Measurements from ENCODE around the gene NKD1. TPM values are rescaled to one million over a fixed set of nuclear protein-coding genes. Genes with fewer than 3 reads are reported as not detected.

The NKD1 gene
- total RNA-seq, 1 donor, result under 0.01 TPM

GRCh38 chr16:50622029-50622428 is 73.8 kb downstream of the NKD1 start:
- Histone ChIP-seq H2AFZ (ENCODE audit: low read length) (no peak overlapping the region), H4K20me1 (ENCODE audit: insufficient read depth, low read length) (no peaks in the 10 kb centered on the region), H3K9me3 (ENCODE audit: low read depth, low read length) (no peaks in the 10 kb centered on the region), H3K27ac (ENCODE audit: low read depth, low read length) (no peak overlapping the region), H3K27me3 (ENCODE audit: insufficient read depth, low read length) (no peaks in the 10 kb centered on the region), H3K4me2 (ENCODE audit: insufficient read depth, low read length) (no peak overlapping the region), H3K4me1 (ENCODE audit: insufficient read depth, low read length) (no peaks in the 10 kb centered on the region), H3K79me2 (ENCODE audit: insufficient read depth, low read length) (no peaks in the 10 kb centered on the region), H3K36me3 (ENCODE audit: insufficient read depth, low read length) (no peaks in the 10 kb centered on the region), H3K4me3 (ENCODE audit: insufficient read depth, low read length) (no peak overlapping the region)
- TF ChIP-seq CTCF (IDR thresholded peaks at IDR 0.05; ENCODE audit: extremely low read depth, low read depth, low read length), result no peak
- no peak for DNase-seq (ENCODE audit: insufficient read length, low spot score, missing footprints)

GRCh38 chr16:50622643-50623369 is 74.6 kb downstream of the NKD1 start:
- H2AFZ ChIP-seq (ENCODE audit: low read length), result no peak overlapping the region
- no peak overlapping the region for H3K4me3 ChIP-seq (ENCODE audit: insufficient read depth, low read length)
- H3K4me1 ChIP-seq (ENCODE audit: insufficient read depth, low read length), result no peaks in the 10 kb centered on the region
- H3K4me2 ChIP-seq (ENCODE audit: insufficient read depth, low read length), result no peak overlapping the region
- no peaks in the 10 kb centered on the region for H3K9me3 ChIP-seq (ENCODE audit: low read depth, low read length)
- no peak for TF ChIP-seq CTCF (IDR thresholded peaks at IDR 0.05; ENCODE audit: extremely low read depth, low read depth, low read length)
- no peak for DNase-seq (ENCODE audit: insufficient read length, low spot score, missing footprints)
- no peaks in the 10 kb centered on the region for H3K79me2 ChIP-seq (ENCODE audit: insufficient read depth, low read length)
- H4K20me1 ChIP-seq (ENCODE audit: insufficient read depth, low read length), result no peaks in the 10 kb centered on the region
- no peaks in the 10 kb centered on the region for H3K36me3 ChIP-seq (ENCODE audit: insufficient read depth, low read length)
- H3K27ac ChIP-seq (ENCODE audit: low read depth, low read length), result no peak overlapping the region
- H3K27me3 ChIP-seq (ENCODE audit: insufficient read depth, low read length), result no peaks in the 10 kb centered on the region

- DNase-seq (ENCODE audit: insufficient read length, low spot score, missing footprints), result no peak
- Histone ChIP-seq H3K4me1 (ENCODE audit: insufficient read depth, low read length) (no peaks in the 10 kb centered on the region), H3K9me3 (ENCODE audit: low read depth, low read length) (no peaks in the 10 kb centered on the region), H3K79me2 (ENCODE audit: insufficient read depth, low read length) (no peaks in the 10 kb centered on the region), H3K27ac (ENCODE audit: low read depth, low read length) (no peak overlapping the region), H3K36me3 (ENCODE audit: insufficient read depth, low read length) (no peaks in the 10 kb centered on the region), H3K27me3 (ENCODE audit: insufficient read depth, low read length) (no peaks in the 10 kb centered on the region), H4K20me1 (ENCODE audit: insufficient read depth, low read length) (no peaks in the 10 kb centered on the region), H3K4me3 (ENCODE audit: insufficient read depth, low read length) (no peak overlapping the region), H2AFZ (ENCODE audit: low read length) (no peak overlapping the region), H3K4me2 (ENCODE audit: insufficient read depth, low read length) (no peak overlapping the region)
- no peak for TF ChIP-seq CTCF (IDR thresholded peaks at IDR 0.05; ENCODE audit: extremely low read depth, low read depth, low read length)
Measured at GRCh38 chr16:50624449-50624970, 76.3 kb downstream of the NKD1 start.

GRCh38 chr16:50625374-50625773 is 77.2 kb downstream of the NKD1 start:
- Histone ChIP-seq H4K20me1 (ENCODE audit: insufficient read depth, low read length) (no peaks in the 10 kb centered on the region), H3K79me2 (ENCODE audit: insufficient read depth, low read length) (no peaks in the 10 kb centered on the region), H3K9me3 (ENCODE audit: low read depth, low read length) (no peaks in the 10 kb centered on the region), H3K36me3 (ENCODE audit: insufficient read depth, low read length) (no peaks in the 10 kb centered on the region), H3K27me3 (ENCODE audit: insufficient read depth, low read length) (no peaks in the 10 kb centered on the region), H3K4me1 (ENCODE audit: insufficient read depth, low read length) (no peaks in the 10 kb centered on the region), H2AFZ (ENCODE audit: low read length) (no peak overlapping the region), H3K4me3 (ENCODE audit: insufficient read depth, low read length) (no peak overlapping the region), H3K4me2 (ENCODE audit: insufficient read depth, low read length) (no peak overlapping the region), H3K27ac (ENCODE audit: low read depth, low read length) (no peak overlapping the region)
- DNase-seq (ENCODE audit: insufficient read length, low spot score, missing footprints), result no peak
- no peak for TF ChIP-seq CTCF (IDR thresholded peaks at IDR 0.05; ENCODE audit: extremely low read depth, low read depth, low read length)
